ENCODE results near the gene GALK1. TPM values are rescaled to one million over a fixed set of nuclear protein-coding genes. Genes with fewer than 3 reads are reported as not detected.
A peak's percentile ranks its signal among the peaks of the same experiment; 100 is the strongest.
"Not testable (repeated sequence)": the region's sequence is repeated elsewhere in the genome, so short reads cannot be mapped to it uniquely, and the experiment has no call there.

Gene GALK1
- total RNA-seq, 1 experiment from 2014 or later = 23.9 TPM

- Histone ChIP-seq H2AFZ (ENCODE audit: low read length) (no peak overlapping the region), H3K9ac (ENCODE audit: low read length) (no peak overlapping the region), H3K79me2 (ENCODE audit: low read length) (no peaks in the 10 kb centered on the region), H3K4me1 (ENCODE audit: low read length) (peaks cover 20% of the 10 kb centered on the region), H3K9me3 (ENCODE audit: low read length) (no peaks in the 10 kb centered on the region), H3K27ac (ENCODE audit: low read length) (no peak overlapping the region), H4K20me1 (ENCODE audit: insufficient read depth, low read depth, low read length) (no peaks in the 10 kb centered on the region), H3K4me3 (ENCODE audit: low read length) (no peak overlapping the region), H3K36me3 (ENCODE audit: insufficient read depth, low read length) (no peaks in the 10 kb centered on the region), H3K27me3 (ENCODE audit: low read length) (no peaks in the 10 kb centered on the region), H3K4me2 (ENCODE audit: low read depth, low read length, poor library complexity, severe bottlenecking) (no peak overlapping the region), H3K9me2 (replicated peaks; ENCODE audit: insufficient read depth, low read length) (no peaks in the 10 kb centered on the region)
- no peak for DNase-seq
These were observed 989 bp upstream of the GALK1 start for GRCh38 chr17:75765981-75766380.

- Histone ChIP-seq H3K4me1 (ENCODE audit: low read length) (peaks cover 20% of the 10 kb centered on the region), H3K9me3 (ENCODE audit: low read length) (no peaks in the 10 kb centered on the region), H3K9me2 (replicated peaks; ENCODE audit: insufficient read depth, low read length) (no peaks in the 10 kb centered on the region), H3K79me2 (ENCODE audit: low read length) (no peaks in the 10 kb centered on the region), H3K4me2 (ENCODE audit: low read depth, low read length, poor library complexity, severe bottlenecking) (peak overlapping the region; percentile 92), H3K27ac (ENCODE audit: low read length) (no peak overlapping the region), H3K9ac (ENCODE audit: low read length) (peak overlapping the region; percentile 80), H3K4me3 (ENCODE audit: low read length) (peak overlapping the region; percentile 81), H2AFZ (ENCODE audit: low read length) (peak overlapping the region; percentile 97), H3K36me3 (ENCODE audit: insufficient read depth, low read length) (no peaks in the 10 kb centered on the region), H4K20me1 (ENCODE audit: insufficient read depth, low read depth, low read length) (no peaks in the 10 kb centered on the region), H3K27me3 (ENCODE audit: low read length) (no peaks in the 10 kb centered on the region)
- no peak for DNase-seq
These were observed 628 bp downstream of the GALK1 start for GRCh38 chr17:75764417-75764710.

- no peak for DNase-seq
- no peaks in the 10 kb centered on the region for H4K20me1 ChIP-seq (ENCODE audit: insufficient read depth, low read depth, low read length)
- H3K27me3 ChIP-seq (ENCODE audit: low read length) = no peaks in the 10 kb centered on the region
- H3K79me2 ChIP-seq (ENCODE audit: low read length) = no peaks in the 10 kb centered on the region
- no peak overlapping the region for H3K27ac ChIP-seq (ENCODE audit: low read length)
- no peaks in the 10 kb centered on the region for H3K36me3 ChIP-seq (ENCODE audit: insufficient read depth, low read length)
- H2AFZ ChIP-seq (ENCODE audit: low read length) = peak overlapping the region; percentile 97; the same call in 1 of the 2 replicates
- H3K9ac ChIP-seq (ENCODE audit: low read length) = peak overlapping the region; percentile 80
- peaks cover 20% of the 10 kb centered on the region for H3K4me1 ChIP-seq (ENCODE audit: low read length)
- peak overlapping the region; percentile 92 for H3K4me2 ChIP-seq (ENCODE audit: low read depth, low read length, poor library complexity, severe bottlenecking)
- H3K4me3 ChIP-seq (ENCODE audit: low read length) = peak overlapping the region; percentile 81
- no peaks in the 10 kb centered on the region for H3K9me2 ChIP-seq (replicated peaks; ENCODE audit: insufficient read depth, low read length)
- H3K9me3 ChIP-seq (ENCODE audit: low read length) = no peaks in the 10 kb centered on the region
These were observed 1.2 kb downstream of the GALK1 start for GRCh38 chr17:75763613-75764416.

GRCh38 chr17:75763269-75763607 lies 1.8 kb downstream of the GALK1 start:
- Histone ChIP-seq H3K9me3 (ENCODE audit: low read length) (no peaks in the 10 kb centered on the region), H3K27ac (ENCODE audit: low read length) (no peak overlapping the region), H2AFZ (ENCODE audit: low read length) (no peak overlapping the region), H3K4me3 (ENCODE audit: low read length) (no peak overlapping the region), H3K9ac (ENCODE audit: low read length) (no peak overlapping the region), H3K36me3 (ENCODE audit: insufficient read depth, low read length) (no peaks in the 10 kb centered on the region), H4K20me1 (ENCODE audit: insufficient read depth, low read depth, low read length) (no peaks in the 10 kb centered on the region), H3K9me2 (replicated peaks; ENCODE audit: insufficient read depth, low read length) (no peaks in the 10 kb centered on the region), H3K4me1 (ENCODE audit: low read length) (peaks cover 20% of the 10 kb centered on the region), H3K27me3 (ENCODE audit: low read length) (no peaks in the 10 kb centered on the region), H3K79me2 (ENCODE audit: low read length) (no peaks in the 10 kb centered on the region), H3K4me2 (ENCODE audit: low read depth, low read length, poor library complexity, severe bottlenecking) (no peak overlapping the region)
- DNase-seq = no peak

GRCh38 chr17:75762513-75763268 lies 2.3 kb downstream of the GALK1 start:
- no peaks in the 10 kb centered on the region for H3K79me2 ChIP-seq (ENCODE audit: low read length)
- no peak overlapping the region for H3K27ac ChIP-seq (ENCODE audit: low read length)
- H3K4me3 ChIP-seq (ENCODE audit: low read length) = no peak overlapping the region
- no peaks in the 10 kb centered on the region for H3K36me3 ChIP-seq (ENCODE audit: insufficient read depth, low read length)
- no peaks in the 10 kb centered on the region for H4K20me1 ChIP-seq (ENCODE audit: insufficient read depth, low read depth, low read length)
- H2AFZ ChIP-seq (ENCODE audit: low read length) = no peak overlapping the region
- H3K9me3 ChIP-seq (ENCODE audit: low read length) = no peaks in the 10 kb centered on the region
- no peak overlapping the region for H3K9ac ChIP-seq (ENCODE audit: low read length)
- peaks cover 20% of the 10 kb centered on the region for H3K4me1 ChIP-seq (ENCODE audit: low read length)
- H3K9me2 ChIP-seq (replicated peaks; ENCODE audit: insufficient read depth, low read length) = no peaks in the 10 kb centered on the region
- DNase-seq = no peak
- no peaks in the 10 kb centered on the region for H3K27me3 ChIP-seq (ENCODE audit: low read length)
- no peak overlapping the region for H3K4me2 ChIP-seq (ENCODE audit: low read depth, low read length, poor library complexity, severe bottlenecking)

- not testable (repeated sequence) for H3K4me3 ChIP-seq (ENCODE audit: low read length); H4K20me1 ChIP-seq (ENCODE audit: insufficient read depth, low read depth, low read length); H3K9me3 ChIP-seq (ENCODE audit: low read length); H3K36me3 ChIP-seq (ENCODE audit: insufficient read depth, low read length); H3K27ac ChIP-seq (ENCODE audit: low read length); H3K9ac ChIP-seq (ENCODE audit: low read length); H3K79me2 ChIP-seq (ENCODE audit: low read length); H3K9me2 ChIP-seq (replicated peaks; ENCODE audit: insufficient read depth, low read length); H3K4me2 ChIP-seq (ENCODE audit: low read depth, low read length, poor library complexity, severe bottlenecking); H3K27me3 ChIP-seq (ENCODE audit: low read length); H2AFZ ChIP-seq (ENCODE audit: low read length); DNase-seq
- H3K4me1 ChIP-seq (ENCODE audit: low read length) = peaks cover 17% of the 10 kb centered on the region
These were observed 4.9 kb downstream of the GALK1 start for GRCh38 chr17:75759978-75760640.

GRCh38 chr17:75759457-75759856 lies 5.5 kb downstream of the GALK1 start:
- H3K4me1 ChIP-seq (ENCODE audit: low read length) = peaks cover 11% of the 10 kb centered on the region
- no peak overlapping the region for H3K4me3 ChIP-seq (ENCODE audit: low read length)
- DNase-seq = no peak
- H2AFZ ChIP-seq (ENCODE audit: low read length) = no peak overlapping the region
- no peaks in the 10 kb centered on the region for H4K20me1 ChIP-seq (ENCODE audit: insufficient read depth, low read depth, low read length)
- no peak overlapping the region for H3K27ac ChIP-seq (ENCODE audit: low read length)
- H3K36me3 ChIP-seq (ENCODE audit: insufficient read depth, low read length) = no peaks in the 10 kb centered on the region
- H3K9me2 ChIP-seq (replicated peaks; ENCODE audit: insufficient read depth, low read length) = no peaks in the 10 kb centered on the region
- no peaks in the 10 kb centered on the region for H3K9me3 ChIP-seq (ENCODE audit: low read length)
- H3K79me2 ChIP-seq (ENCODE audit: low read length) = no peaks in the 10 kb centered on the region
- no peaks in the 10 kb centered on the region for H3K27me3 ChIP-seq (ENCODE audit: low read length)
- H3K9ac ChIP-seq (ENCODE audit: low read length) = no peak overlapping the region
- no peak overlapping the region for H3K4me2 ChIP-seq (ENCODE audit: low read depth, low read length, poor library complexity, severe bottlenecking)

- Histone ChIP-seq H3K9ac (ENCODE audit: low read length) (no peak overlapping the region), H3K27ac (ENCODE audit: low read length) (no peak overlapping the region), H3K27me3 (ENCODE audit: low read length) (no peaks in the 10 kb centered on the region), H2AFZ (ENCODE audit: low read length) (no peak overlapping the region), H3K36me3 (ENCODE audit: insufficient read depth, low read length) (no peaks in the 10 kb centered on the region), H4K20me1 (ENCODE audit: insufficient read depth, low read depth, low read length) (no peaks in the 10 kb centered on the region), H3K79me2 (ENCODE audit: low read length) (no peaks in the 10 kb centered on the region), H3K4me2 (ENCODE audit: low read depth, low read length, poor library complexity, severe bottlenecking) (no peak overlapping the region), H3K9me2 (replicated peaks; ENCODE audit: insufficient read depth, low read length) (no peaks in the 10 kb centered on the region), H3K9me3 (ENCODE audit: low read length) (no peaks in the 10 kb centered on the region), H3K4me3 (ENCODE audit: low read length) (no peak overlapping the region), H3K4me1 (ENCODE audit: low read length) (peaks cover 11% of the 10 kb centered on the region)
- DNase-seq = peak; percentile 57
These were observed 6.7 kb downstream of the GALK1 start for GRCh38 chr17:75758131-75758905.

All from Karpas-422 (cell line).